Measurements from ENCODE around the gene GIPC2.

The GIPC2 gene

DNA sequence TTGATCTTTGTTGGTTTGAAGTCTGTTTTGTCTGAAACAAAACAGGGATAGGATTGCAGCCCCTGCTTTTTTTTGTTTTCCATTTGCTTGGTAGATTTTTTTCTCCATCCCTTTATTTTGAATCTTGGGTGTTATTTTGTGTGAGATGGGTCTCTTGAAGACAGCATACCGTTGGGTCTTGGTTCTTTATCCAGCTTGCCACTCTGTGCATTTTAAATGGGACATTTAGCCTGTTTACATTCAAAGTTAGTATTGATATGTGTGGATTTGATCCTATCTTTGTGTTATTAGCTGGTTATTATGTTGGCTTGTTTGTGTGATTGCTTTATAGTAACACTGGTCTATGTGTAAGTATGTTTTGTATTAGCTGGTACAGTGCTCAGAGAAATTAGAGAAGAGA is 40.9 kb downstream of the GIPC2 start:
- no peak for ATAC-seq (ENCODE audit: low read depth)
- TF ChIP-seq, protein P1, sequence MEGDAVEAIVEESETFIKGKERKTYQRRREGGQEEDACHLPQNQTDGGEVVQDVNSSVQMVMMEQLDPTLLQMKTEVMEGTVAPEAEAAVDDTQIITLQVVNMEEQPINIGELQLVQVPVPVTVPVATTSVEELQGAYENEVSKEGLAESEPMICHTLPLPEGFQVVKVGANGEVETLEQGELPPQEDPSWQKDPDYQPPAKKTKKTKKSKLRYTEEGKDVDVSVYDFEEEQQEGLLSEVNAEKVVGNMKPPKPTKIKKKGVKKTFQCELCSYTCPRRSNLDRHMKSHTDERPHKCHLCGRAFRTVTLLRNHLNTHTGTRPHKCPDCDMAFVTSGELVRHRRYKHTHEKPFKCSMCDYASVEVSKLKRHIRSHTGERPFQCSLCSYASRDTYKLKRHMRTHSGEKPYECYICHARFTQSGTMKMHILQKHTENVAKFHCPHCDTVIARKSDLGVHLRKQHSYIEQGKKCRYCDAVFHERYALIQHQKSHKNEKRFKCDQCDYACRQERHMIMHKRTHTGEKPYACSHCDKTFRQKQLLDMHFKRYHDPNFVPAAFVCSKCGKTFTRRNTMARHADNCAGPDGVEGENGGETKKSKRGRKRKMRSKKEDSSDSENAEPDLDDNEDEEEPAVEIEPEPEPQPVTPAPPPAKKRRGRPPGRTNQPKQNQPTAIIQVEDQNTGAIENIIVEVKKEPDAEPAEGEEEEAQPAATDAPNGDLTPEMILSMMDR (IDR thresholded peaks at IDR 0.05; ENCODE audit: poor library complexity, severe bottlenecking) = no peak
- no peaks in the 10 kb centered on the region for H3K36me3 ChIP-seq (ENCODE audit: low read depth)
- no peak overlapping the region for H3K27ac ChIP-seq (ENCODE audit: poor library complexity, severe bottlenecking)
- no peaks in the 10 kb centered on the region for H3K4me1 ChIP-seq (ENCODE audit: insufficient read depth, poor library complexity, severe bottlenecking)
- H3K27me3 ChIP-seq (ENCODE audit: insufficient read depth, poor library complexity, severe bottlenecking) = no peaks in the 10 kb centered on the region
- DNase-seq (ENCODE audit: low spot score) = no peak
- H3K9me3 ChIP-seq (ENCODE audit: severe bottlenecking) = peaks cover 7% of the 10 kb centered on the region
- no peak overlapping the region for H3K4me3 ChIP-seq (ENCODE audit: severe bottlenecking)

DNA sequence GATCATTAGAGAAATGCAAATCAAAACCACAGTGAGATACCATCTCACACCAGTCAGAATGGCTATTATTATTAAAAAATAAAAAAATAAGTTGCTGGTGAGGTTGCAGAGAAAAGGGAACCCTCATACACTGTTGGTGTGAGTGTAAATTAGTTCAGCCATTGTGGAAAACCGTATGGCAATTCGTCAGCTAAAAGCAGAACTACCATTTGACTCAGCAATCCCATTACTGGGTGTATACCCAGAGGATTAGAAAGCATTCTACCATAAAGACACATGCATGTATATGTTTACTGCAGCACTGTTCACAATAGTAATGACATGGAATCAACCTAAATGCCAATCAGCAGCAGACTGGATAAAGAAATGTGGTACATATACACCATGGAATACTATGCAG is 42.2 kb downstream of the GIPC2 start:
- H3K36me3 ChIP-seq (ENCODE audit: low read depth) = no peaks in the 10 kb centered on the region
- TF ChIP-seq, protein P1 (IDR thresholded peaks at IDR 0.05; ENCODE audit: poor library complexity, severe bottlenecking) = no peak
- no peaks in the 10 kb centered on the region for H3K27me3 ChIP-seq (ENCODE audit: insufficient read depth, poor library complexity, severe bottlenecking)
- no peak for DNase-seq (ENCODE audit: low spot score)
- no peak overlapping the region for H3K27ac ChIP-seq (ENCODE audit: poor library complexity, severe bottlenecking)
- no peak overlapping the region for H3K4me3 ChIP-seq (ENCODE audit: severe bottlenecking)
- peaks cover 11% of the 10 kb centered on the region for H3K4me1 ChIP-seq (ENCODE audit: insufficient read depth, poor library complexity, severe bottlenecking)
- ATAC-seq (ENCODE audit: low read depth) = no peak
- peaks cover 7% of the 10 kb centered on the region for H3K9me3 ChIP-seq (ENCODE audit: severe bottlenecking)

DNA sequence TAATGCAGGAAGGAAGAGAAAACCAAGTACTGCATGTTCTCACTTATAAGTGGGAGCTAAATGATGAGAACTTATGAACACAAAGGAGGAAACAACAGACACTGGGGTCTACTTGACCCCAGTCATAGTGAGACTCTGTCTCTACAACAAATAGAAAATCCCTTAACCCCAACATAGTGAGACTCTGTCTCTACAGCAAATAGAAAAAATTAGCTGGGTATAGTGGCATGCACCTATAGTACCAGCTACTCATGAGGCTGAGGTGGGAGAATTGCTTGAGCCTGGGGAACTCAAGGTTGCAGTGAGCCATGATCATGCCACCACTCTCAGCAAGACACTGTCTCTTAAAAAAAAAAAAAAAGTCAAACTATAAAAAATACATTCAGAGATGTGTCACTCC is 42.7 kb downstream of the GIPC2 start:
- no peak overlapping the region for H3K27ac ChIP-seq (ENCODE audit: poor library complexity, severe bottlenecking)
- peaks cover 16% of the 10 kb centered on the region for H3K4me1 ChIP-seq (ENCODE audit: insufficient read depth, poor library complexity, severe bottlenecking)
- H3K4me3 ChIP-seq (ENCODE audit: severe bottlenecking) = no peak overlapping the region
- ATAC-seq (ENCODE audit: low read depth) (no peak), DNase-seq (ENCODE audit: low spot score) (no peak)
- TF ChIP-seq, protein P1 (IDR thresholded peaks at IDR 0.05; ENCODE audit: poor library complexity, severe bottlenecking) = no peak
- H3K27me3 ChIP-seq (ENCODE audit: insufficient read depth, poor library complexity, severe bottlenecking) = no peaks in the 10 kb centered on the region
- peaks cover 7% of the 10 kb centered on the region for H3K9me3 ChIP-seq (ENCODE audit: severe bottlenecking)
- no peaks in the 10 kb centered on the region for H3K36me3 ChIP-seq (ENCODE audit: low read depth)

DNA sequence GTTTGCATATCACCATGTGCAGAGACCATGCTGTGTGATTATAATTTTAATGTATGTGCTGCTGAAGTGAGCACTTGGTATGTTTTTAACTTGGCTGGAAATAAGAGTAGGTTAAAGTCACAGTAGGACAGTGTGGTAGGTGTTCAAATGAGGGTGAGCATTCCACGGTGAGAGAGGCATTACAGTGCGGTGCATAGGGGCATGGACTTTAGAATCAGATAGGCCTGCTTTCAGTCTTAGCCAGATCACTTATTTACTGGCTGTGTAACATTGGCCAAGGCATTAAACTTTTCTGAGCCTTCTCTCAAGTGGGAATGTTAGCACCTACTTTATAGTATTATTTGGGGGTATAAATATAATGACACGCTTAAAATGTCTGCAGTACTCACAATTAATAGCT is 43.2 kb downstream of the GIPC2 start:
- Histone ChIP-seq H3K27me3 (ENCODE audit: insufficient read depth, poor library complexity, severe bottlenecking) (no peaks in the 10 kb centered on the region), H3K27ac (ENCODE audit: poor library complexity, severe bottlenecking) (no peak overlapping the region), H3K4me3 (ENCODE audit: severe bottlenecking) (no peak overlapping the region), H3K9me3 (ENCODE audit: severe bottlenecking) (peaks cover 7% of the 10 kb centered on the region), H3K36me3 (ENCODE audit: low read depth) (no peaks in the 10 kb centered on the region), H3K4me1 (ENCODE audit: insufficient read depth, poor library complexity, severe bottlenecking) (peaks cover 19% of the 10 kb centered on the region)
- ATAC-seq (ENCODE audit: low read depth) (no peak), DNase-seq (ENCODE audit: low spot score) (no peak)
- TF ChIP-seq, protein P1 (IDR thresholded peaks at IDR 0.05; ENCODE audit: poor library complexity, severe bottlenecking) = no peak

DNA sequence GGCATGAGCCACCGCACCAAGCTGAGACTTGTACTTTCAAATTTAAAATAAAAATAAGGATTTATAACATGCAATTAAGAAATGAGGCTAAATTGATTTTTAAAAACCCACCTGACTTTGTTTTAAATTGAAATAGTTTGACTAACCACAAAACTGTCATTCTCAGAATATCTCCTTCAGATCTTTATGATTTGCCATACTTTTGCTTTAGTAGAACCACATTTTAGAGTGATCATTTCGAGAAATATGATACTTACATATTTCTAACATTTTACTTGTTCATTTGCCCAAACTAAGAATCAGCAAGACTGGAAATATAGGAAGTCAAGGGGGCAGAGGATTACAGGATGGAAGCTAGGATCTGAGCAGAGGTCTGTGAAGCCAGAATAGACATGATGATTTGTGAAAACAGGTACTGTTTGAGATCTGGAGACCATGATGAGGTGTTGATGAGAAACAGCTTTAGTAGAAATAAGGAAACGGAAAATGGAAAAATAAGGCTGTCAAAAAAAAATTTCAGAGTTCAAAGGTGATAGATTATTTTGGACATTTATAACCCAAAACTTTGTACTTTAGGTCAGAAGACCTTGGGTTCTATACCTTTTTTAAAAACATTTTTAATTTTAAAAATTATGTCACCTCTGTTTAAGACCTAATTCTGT is 44.8 kb downstream of the GIPC2 start:
- no peaks in the 10 kb centered on the region for H3K36me3 ChIP-seq (ENCODE audit: low read depth)
- ATAC-seq (ENCODE audit: low read depth) (no peak), DNase-seq (ENCODE audit: low spot score) (no peak)
- TF ChIP-seq, protein P1 (IDR thresholded peaks at IDR 0.05; ENCODE audit: poor library complexity, severe bottlenecking) = no peak
- peaks cover 7% of the 10 kb centered on the region for H3K9me3 ChIP-seq (ENCODE audit: severe bottlenecking)
- no peak overlapping the region for H3K27ac ChIP-seq (ENCODE audit: poor library complexity, severe bottlenecking)
- H3K4me1 ChIP-seq (ENCODE audit: insufficient read depth, poor library complexity, severe bottlenecking) = peaks cover 29% of the 10 kb centered on the region
- no peak overlapping the region for H3K4me3 ChIP-seq (ENCODE audit: severe bottlenecking)
- H3K27me3 ChIP-seq (ENCODE audit: insufficient read depth, poor library complexity, severe bottlenecking) = no peaks in the 10 kb centered on the region

Measured in RWPE2 (cell line).